ENCODE data around the gene BDKRB2.

Gene BDKRB2

GRCh38 chr14:96204151-96205058 is at the start of gene BDKRB2:
TSS of gene BDKRB2 (plus strand) at chr14:96204839. CDS start at chr14:96237108, 32,269 bp downstream.
- TF ChIP-seq CTCF (IDR thresholded peaks at IDR 0.05; ENCODE audit: low read depth, low read length, missing control alignments): no peak
- H3K4me3 ChIP-seq (ENCODE audit: low read depth, low read length): no peak within 1 kb of the TSS
- DNase-seq (ENCODE audit: low read depth): no peak

GRCh38 chr14:96154900-96155299 is 49.7 kb upstream of the BDKRB2 start:
- TF ChIP-seq CTCF (IDR thresholded peaks at IDR 0.05; ENCODE audit: low read depth, low read length, missing control alignments): no peak
- no peak overlapping the region for H3K4me3 ChIP-seq (ENCODE audit: low read depth, low read length)
- no peak for DNase-seq (ENCODE audit: low read depth)

- H3K4me3 ChIP-seq (ENCODE audit: low read depth, low read length): no peak overlapping the region
- no peak for DNase-seq (ENCODE audit: low read depth)
Measured at GRCh38 chr14:96156804-96157760, 47.6 kb upstream of the BDKRB2 start.

GRCh38 chr14:96158735-96159134 is 45.9 kb upstream of the BDKRB2 start:
- TF ChIP-seq CTCF (IDR thresholded peaks at IDR 0.05; ENCODE audit: low read depth, low read length, missing control alignments): no peak
- H3K4me3 ChIP-seq (ENCODE audit: low read depth, low read length): no peak overlapping the region
- no peak for DNase-seq (ENCODE audit: low read depth)

More at GRCh38 chr14:96156804-96157760, 47.6 kb upstream of the BDKRB2 start:
- TF ChIP-seq CTCF (IDR thresholded peaks at IDR 0.05; ENCODE audit: low read depth, low read length, missing control alignments): no peak

- TF ChIP-seq CTCF (IDR thresholded peaks at IDR 0.05; ENCODE audit: low read depth, low read length, missing control alignments): no peak
- no peak overlapping the region for H3K4me3 ChIP-seq (ENCODE audit: low read depth, low read length)
- no peak for DNase-seq (ENCODE audit: low read depth)
Measured at GRCh38 chr14:96160076-96160912, 44.3 kb upstream of the BDKRB2 start.

GRCh38 chr14:96160913-96161310 is 43.7 kb upstream of the BDKRB2 start:
- DNase-seq (ENCODE audit: low read depth): no peak
- no peak overlapping the region for H3K4me3 ChIP-seq (ENCODE audit: low read depth, low read length)
- TF ChIP-seq CTCF (IDR thresholded peaks at IDR 0.05; ENCODE audit: low read depth, low read length, missing control alignments): no peak
